Tibial nerve (tissue), 4 donors: Measurements from ENCODE around the gene HERC6. TPM values are rescaled to one million over a fixed set of nuclear protein-coding genes. Genes with fewer than 3 reads are reported as not detected.

Experiments used
- DNase-seq, 2 donors: peaks; one replicate each; pipeline ENCODE4 v3.0.0-alpha.2; 2019; ENCODE audit warnings: low spot score in 2 of 2
- H3K27ac ChIP-seq, 4 donors: fragments of 200-600 bp; sonication (generic) in 3 of 4; one replicate each; pipeline ENCODE4 v1.5.1; 2017 to 2019; ENCODE audit warnings: mild to moderate bottlenecking in 1 of 4
- H3K27me3 ChIP-seq, 2 donors: fragments of 200-600 bp; sonication (generic) in 1 of 2; one replicate each; pipeline versions ENCODE4 v1.5.1 to v1.6.0; 2017 to 2019
- H3K36me3 ChIP-seq, 3 donors: fragments of 200-600 bp; sonication (generic); one replicate each; pipeline ENCODE4 v1.5.1; 2018 to 2019
- H3K4me1 ChIP-seq, 4 donors: fragments of 200-600 bp; sonication (generic) in 3 of 4; one replicate each; pipeline ENCODE4 v1.5.1; 2017 to 2019
- H3K4me3 ChIP-seq, 4 donors: fragments of 200-600 bp; sonication (generic) in 3 of 4; one replicate each; pipeline ENCODE4 v1.5.1; 2017 to 2019; ENCODE audit warnings: mild to moderate bottlenecking in 1 of 4, moderate library complexity in 1 of 4
- H3K9me3 ChIP-seq, 4 donors: fragments of 200-600 bp; sonication (generic) in 3 of 4; one replicate each; pipeline ENCODE4 v1.5.1; 2017 to 2019
- CTCF ChIP-seq, 5 experiments: fragments of 200-600 bp in 3 of 5; fragments of 450-650 bp in 2 of 5; sonication (generic) in 3 of 5; IDR thresholded peaks; one replicate each; pipeline ENCODE4 v1.5.1; 2016 to 2019; ENCODE audit warnings: antibody characterized with exemption in 5 of 5, mild to moderate bottlenecking in 3 of 5, moderate library complexity in 2 of 5
- EP300 ChIP-seq, 2 donors: sonication (generic); formaldehyde crosslinking; IDR thresholded peaks; one replicate each; pipeline ENCODE4 v1.6.1; 2017; ENCODE audit warnings: antibody characterized with exemption in 2 of 2, mild to moderate bottlenecking in 1 of 2
- POLR2A ChIP-seq, 2 donors: fragments of 450-650 bp; IDR thresholded peaks; one replicate each; pipeline ENCODE4 v1.6.1; 2017; ENCODE audit warnings: antibody characterized with exemption in 2 of 2, mild to moderate bottlenecking in 2 of 2, moderate library complexity in 2 of 2
- WGBS, 2 donors: methylation state at CpG; one replicate each; pipeline ENCODE4 v1.1.5; 2018; 5-methylcytosine and 5-hydroxymethylcytosine counted together
- total RNA-seq, 4 donors: library from RNA; depleted of rRNA; stranded (reverse); fragments of >200 nt; gene quantifications; one replicate each; pipeline ENCODE4 v1.1.0, GENCODE V29; 2016

HERC6 gene
- total RNA-seq, 4 donors from 2014 or later = 6.0 to 19.2 (median 13.2) TPM

- no peaks in the 10 kb centered on the region for H3K9me3 ChIP-seq
- H3K36me3 ChIP-seq = peaks cover 0 to 92% (median 0%) of the 10 kb centered on the region in 3 donors
- no peak for DNase-seq
- no peaks in the 10 kb centered on the region for H3K27me3 ChIP-seq
- no peak for TF ChIP-seq EP300 (IDR thresholded peaks at IDR 0.05)
- TF ChIP-seq CTCF (IDR thresholded peaks at IDR 0.05) = no peak
- no peak for TF ChIP-seq POLR2A (IDR thresholded peaks at IDR 0.05)
- H3K4me1 ChIP-seq = no peaks in the 10 kb centered on the region
- no peak overlapping the region for H3K4me3 ChIP-seq
- no peak overlapping the region for H3K27ac ChIP-seq
- 93 to 96% methylated on average over 2 of the region's 2 CpGs for WGBS, 2 donors
Measured at GRCh38 chr4:88396681-88397080, 18.0 kb downstream of the HERC6 start.

- no peaks in the 10 kb centered on the region for H3K9me3 ChIP-seq
- H3K27me3 ChIP-seq = no peaks in the 10 kb centered on the region
- TF ChIP-seq EP300 (IDR thresholded peaks at IDR 0.05) (no peak), CTCF (IDR thresholded peaks at IDR 0.05) (no peak), POLR2A (IDR thresholded peaks at IDR 0.05) (no peak)
- H3K4me1 ChIP-seq = no peaks in the 10 kb centered on the region
- no peak for DNase-seq
- WGBS, 2 donors = 72 to 78% methylated on average over 2 of the region's 2 CpGs
- H3K27ac ChIP-seq = no peak overlapping the region
- H3K36me3 ChIP-seq = peaks cover 0 to 87% (median 0%) of the 10 kb centered on the region in 3 donors
- H3K4me3 ChIP-seq = no peak overlapping the region
Measured at GRCh38 chr4:88398381-88398780, 19.7 kb downstream of the HERC6 start.

- H3K36me3 ChIP-seq = peaks cover 0 to 89% (median 0%) of the 10 kb centered on the region in 3 donors
- no peaks in the 10 kb centered on the region for H3K4me1 ChIP-seq
- no peaks in the 10 kb centered on the region for H3K9me3 ChIP-seq
- TF ChIP-seq CTCF (IDR thresholded peaks at IDR 0.05) (no peak), EP300 (IDR thresholded peaks at IDR 0.05) (no peak), POLR2A (IDR thresholded peaks at IDR 0.05) (no peak)
- H3K4me3 ChIP-seq = no peak overlapping the region
- no peak overlapping the region for H3K27ac ChIP-seq
- 95 to 99% methylated on average over 2 of the region's 2 CpGs for WGBS, 2 donors
- DNase-seq = no peak
- H3K27me3 ChIP-seq = no peaks in the 10 kb centered on the region
Measured at GRCh38 chr4:88409206-88409605, 30.6 kb downstream of the HERC6 start.

GRCh38 chr4:88409789-88410188, 31.1 kb downstream of the HERC6 start:
- DNase-seq = no peak
- TF ChIP-seq CTCF (IDR thresholded peaks at IDR 0.05) = no peak
- no peak for TF ChIP-seq EP300 (IDR thresholded peaks at IDR 0.05)
- no peak for TF ChIP-seq POLR2A (IDR thresholded peaks at IDR 0.05)
- H3K36me3 ChIP-seq = peaks cover 0 to 89% (median 0%) of the 10 kb centered on the region in 3 donors
- H3K27ac ChIP-seq = no peak overlapping the region
- WGBS, 2 donors = 95 to 100% methylated on average over 1 of the region's 1 CpG
- H3K4me3 ChIP-seq = no peak overlapping the region
- no peaks in the 10 kb centered on the region for H3K4me1 ChIP-seq
- H3K27me3 ChIP-seq = no peaks in the 10 kb centered on the region
- no peaks in the 10 kb centered on the region for H3K9me3 ChIP-seq

- WGBS, 2 donors = 80 to 89% methylated on average over 3 of the region's 3 CpGs
- Histone ChIP-seq H3K27me3 (no peaks in the 10 kb centered on the region), H3K4me1 (no peaks in the 10 kb centered on the region), H3K27ac (no peak overlapping the region), H3K36me3 (peaks cover 0 to 89% (median 0%) of the 10 kb centered on the region in 3 donors), H3K9me3 (no peaks in the 10 kb centered on the region), H3K4me3 (no peak overlapping the region)
- DNase-seq = no peak
- TF ChIP-seq POLR2A (IDR thresholded peaks at IDR 0.05) (no peak), EP300 (IDR thresholded peaks at IDR 0.05) (no peak), CTCF (IDR thresholded peaks at IDR 0.05) (no peak)
Measured at GRCh38 chr4:88411491-88412096, 32.9 kb downstream of the HERC6 start.
